ENCODE data around the gene CSMD2.

Gene CSMD2

DNA sequence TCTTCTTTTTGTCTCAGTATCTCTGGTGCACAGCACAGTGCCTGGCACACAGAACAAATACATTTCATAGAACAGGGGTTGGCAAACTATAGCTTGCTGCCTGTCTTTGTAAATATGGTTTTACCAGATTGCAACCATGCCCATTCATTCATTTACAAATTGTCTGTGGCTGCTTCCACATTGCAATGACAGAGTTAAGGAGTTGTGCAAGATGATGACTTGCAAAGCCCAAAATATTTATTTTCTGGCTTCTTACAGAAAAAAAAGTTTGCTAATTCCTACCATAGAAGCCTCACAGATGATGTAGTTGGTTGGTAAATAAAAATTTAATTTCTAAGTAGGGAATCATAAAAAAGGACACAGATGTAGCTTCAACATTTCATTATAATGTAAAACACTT, 312.3 kb downstream of the CSMD2 start:
- ATAC-seq, result no peak
- DNase-seq, result no peak

DNA sequence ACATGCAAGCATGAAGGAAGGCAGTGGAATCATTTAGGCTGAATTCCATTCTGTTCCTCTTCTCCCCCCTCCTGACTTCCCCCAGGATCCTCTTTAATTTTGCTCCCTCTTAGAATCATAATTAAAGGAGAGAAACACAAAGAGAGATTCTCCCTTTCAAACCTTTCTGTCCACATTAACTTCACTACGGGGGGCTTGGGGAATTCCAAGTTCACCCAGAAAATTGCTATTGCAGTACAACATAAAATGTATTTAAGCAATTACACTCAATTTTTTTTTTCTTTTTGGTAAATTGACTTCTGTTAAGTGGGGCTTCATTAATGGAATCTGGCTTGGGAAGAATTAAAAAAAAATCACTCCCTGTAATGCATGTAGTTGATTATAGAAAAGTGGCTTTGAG, 314.5 kb downstream of the CSMD2 start:
- DNase-seq, result no peak
- no peak for ATAC-seq

DNA sequence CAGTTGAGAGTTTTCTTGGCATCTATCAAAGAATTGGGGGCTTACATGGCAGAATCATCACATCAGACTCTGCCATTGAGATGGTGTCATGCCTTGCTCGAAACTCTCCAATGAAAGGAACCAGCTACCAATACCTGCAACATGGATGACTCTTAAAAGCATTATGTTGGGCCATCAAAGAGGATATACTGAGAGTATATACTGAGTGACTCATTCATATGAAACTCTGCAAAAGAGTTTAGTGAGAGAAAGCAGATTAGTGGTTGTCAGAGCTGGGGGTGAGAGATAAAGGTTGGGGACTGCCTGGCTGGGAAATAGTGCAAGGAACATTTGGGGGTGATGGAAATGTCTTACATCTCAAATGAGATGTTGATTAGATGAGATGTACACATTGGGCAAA, 315.8 kb downstream of the CSMD2 start:
- no peak for DNase-seq
- ATAC-seq, result no peak

DNA sequence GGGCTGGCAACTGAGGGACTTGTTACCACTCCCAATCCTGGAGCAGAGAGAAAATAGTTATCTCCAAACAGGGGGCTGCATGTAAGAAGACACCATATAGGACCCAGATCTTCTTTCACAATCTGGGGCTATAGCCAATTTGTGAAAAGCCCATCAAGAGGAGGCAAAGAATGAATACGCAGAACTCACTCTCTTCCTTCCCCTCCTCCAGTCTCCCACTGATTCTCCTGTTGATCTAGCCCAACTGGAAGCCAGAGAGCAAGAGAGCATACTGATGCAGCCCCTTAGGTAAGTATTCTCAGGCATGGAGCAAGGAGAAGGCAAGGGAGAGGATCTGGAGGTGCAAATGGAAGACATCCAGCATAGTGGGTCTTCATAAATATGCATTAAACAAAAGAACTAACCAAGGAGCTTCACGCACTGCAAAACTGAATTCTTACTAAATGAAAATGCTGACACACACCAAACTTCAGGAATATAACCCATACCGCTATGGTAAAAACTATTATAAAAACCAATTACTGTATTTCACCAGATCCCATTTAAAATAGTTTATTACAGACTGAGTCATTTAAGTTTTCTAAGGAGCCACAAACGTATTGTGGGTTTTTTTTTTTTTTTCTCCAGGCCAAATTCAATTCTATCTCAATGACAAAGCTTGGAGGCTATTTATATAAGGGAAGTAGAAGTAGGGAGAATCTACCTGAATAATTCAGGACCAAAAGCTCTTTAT, 316.7 kb downstream of the CSMD2 start:
- DNase-seq (no peak), ATAC-seq (no peak)

DNA sequence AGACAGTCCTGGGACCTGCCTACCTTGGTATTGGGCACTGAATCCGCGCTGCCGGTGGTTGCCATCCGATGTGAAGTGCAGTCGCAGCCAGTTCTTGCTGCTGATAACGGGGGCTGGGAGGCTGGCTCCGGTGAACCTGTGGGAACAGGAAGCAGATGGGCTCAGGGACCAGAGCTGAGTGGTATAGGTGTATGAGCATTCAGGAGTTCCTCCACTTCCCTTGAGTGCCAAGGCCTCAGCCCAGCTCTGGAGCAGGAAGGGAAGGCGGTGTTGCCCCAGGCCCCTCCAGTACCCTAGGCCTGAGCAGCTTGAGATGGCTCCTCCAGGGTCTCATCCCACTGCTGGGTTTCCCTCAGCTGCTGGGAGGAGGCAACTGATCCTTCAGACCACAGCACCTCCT, 318.2 kb downstream of the CSMD2 start:
- DNase-seq, result no peak
- no peak for ATAC-seq

DNA sequence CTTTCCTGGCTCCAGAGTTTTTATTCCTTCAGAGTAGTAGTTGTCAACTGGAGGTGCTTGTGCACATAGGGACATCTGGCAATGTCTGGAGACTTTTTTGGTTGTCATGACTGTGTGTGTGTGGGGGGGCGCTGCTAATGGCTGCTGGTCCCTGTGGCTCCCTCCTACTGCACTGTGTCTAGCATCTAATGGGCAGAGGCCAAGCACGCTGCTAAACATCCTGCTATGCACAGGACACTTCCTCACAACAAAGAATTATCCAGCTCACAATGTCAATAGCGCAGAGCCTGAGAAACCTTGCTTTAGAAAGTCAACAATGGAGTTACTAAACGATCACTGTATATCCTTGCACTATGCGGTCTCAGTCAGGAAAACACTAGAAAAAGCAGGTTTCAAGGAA, 320.9 kb downstream of the CSMD2 start:
- ATAC-seq, result no peak
- no peak for DNase-seq

DNA sequence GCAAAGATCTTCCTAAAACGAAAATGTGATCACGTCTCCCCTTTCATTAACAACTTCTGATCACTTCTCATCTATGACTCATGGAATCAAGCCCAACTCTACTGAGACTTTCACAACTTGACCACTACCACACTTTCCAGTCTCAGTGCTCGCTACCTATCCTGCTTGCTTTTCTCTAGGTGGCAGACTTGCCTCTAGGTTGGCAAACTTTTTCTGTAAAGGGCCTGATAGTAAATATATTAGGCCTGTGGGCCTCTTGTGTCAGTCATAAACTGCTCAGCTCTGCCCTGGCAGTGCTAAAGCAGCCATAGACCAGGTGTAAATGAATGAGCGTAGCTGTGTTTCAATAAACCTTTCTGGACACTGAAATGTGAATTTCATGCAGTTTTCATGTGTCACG, 322.7 kb downstream of the CSMD2 start:
- ATAC-seq (no peak), DNase-seq (no peak)

DNA sequence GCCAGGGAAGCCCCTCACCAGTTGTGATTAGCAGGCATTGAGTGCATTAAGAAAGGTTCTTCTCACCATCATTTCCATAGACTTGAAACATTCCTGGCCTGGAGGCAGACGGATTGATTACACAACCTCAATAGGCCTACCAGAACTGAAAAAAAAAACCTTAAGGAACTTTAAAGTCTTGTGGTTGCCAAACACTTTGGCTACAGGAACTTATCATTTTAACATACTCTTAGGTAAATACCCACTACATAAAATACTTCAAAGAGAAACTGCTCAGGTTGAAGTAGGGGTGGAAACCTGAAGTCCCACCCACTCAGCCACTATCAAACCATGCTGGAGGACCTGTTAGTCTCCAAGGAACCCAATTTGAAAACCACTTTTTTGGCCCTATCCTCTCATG, 323.5 kb downstream of the CSMD2 start:
- ATAC-seq (no peak), DNase-seq (no peak)

DNA sequence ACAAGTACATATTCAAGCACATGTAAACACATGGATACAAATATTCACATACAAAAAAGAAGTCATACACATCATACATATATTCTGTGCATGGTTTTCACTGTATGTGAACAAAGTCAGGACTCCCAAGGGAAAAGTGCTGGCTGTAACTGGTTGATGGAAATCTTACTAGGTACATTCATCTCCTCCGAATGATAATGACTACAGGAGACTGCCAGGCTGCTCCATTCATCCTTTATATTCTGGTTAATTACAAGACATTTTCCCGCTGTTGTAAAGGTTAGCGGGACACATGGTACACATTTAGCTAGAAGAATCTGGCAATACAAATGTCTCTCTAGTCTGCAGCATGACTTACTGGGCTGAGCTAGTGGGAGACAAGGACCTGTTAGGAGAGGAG, 327.4 kb downstream of the CSMD2 start:
- ATAC-seq, result no peak
- DNase-seq, result no peak

DNA sequence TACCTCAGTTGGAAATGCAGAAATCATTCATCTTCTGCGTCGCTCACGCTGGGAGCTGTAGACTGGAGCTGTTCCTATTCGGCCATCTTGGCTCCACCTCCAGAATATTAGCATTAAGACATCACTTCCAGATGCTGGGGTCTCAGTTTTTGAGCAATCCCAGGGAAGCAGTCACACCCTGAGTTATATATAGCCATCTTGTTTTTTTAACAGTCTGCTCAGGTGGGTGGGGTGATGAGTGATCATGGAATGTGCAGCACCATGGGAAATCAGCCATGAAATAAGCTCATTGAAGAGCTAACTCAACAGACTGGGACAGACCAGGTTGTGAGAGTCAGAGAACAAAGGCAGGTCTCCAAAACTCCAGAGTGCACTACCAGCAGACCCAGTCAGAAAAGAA, 328.1 kb downstream of the CSMD2 start:
- ATAC-seq (no peak), DNase-seq (no peak)

DNA sequence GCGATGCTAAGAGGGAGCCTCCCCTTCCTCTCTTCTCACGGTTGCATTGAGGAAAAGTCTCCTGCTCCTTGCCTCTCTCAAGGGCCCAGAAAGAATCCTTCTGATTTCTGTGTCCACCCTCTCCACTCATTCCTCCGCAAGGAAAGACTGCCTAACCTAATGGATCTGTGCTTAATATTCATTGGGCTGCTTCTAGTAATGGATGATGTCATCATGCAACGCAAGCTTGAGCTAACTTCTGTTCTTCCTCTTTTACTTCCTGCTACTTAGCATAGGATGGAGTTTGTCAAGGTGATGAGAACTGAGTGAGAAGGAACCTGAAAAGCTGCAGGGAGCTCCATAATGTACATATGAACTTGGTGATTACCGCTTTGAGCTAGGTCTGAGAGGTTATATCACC, 336.4 kb downstream of the CSMD2 start:
- no peak for ATAC-seq
- no peak for DNase-seq

DNA sequence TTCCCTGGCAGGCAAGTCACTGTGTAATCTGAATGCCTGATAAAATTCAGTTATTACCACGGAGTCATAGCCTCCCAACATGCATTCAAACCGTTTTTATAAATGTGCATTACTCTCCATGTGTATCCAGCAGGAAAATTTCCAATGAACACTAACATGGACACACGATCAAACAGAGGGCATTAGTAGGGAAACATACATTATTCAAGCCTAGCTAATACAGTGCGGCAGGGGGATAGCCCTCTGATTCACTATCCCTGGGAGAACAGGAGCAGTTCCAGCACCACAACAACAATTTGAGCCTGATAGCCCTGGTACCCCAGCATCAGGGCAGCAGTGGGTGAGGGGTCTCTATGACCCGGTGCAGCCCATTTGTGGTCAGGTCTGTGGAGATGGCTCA, 337.0 kb downstream of the CSMD2 start:
- DNase-seq (no peak), ATAC-seq (no peak)

DNA sequence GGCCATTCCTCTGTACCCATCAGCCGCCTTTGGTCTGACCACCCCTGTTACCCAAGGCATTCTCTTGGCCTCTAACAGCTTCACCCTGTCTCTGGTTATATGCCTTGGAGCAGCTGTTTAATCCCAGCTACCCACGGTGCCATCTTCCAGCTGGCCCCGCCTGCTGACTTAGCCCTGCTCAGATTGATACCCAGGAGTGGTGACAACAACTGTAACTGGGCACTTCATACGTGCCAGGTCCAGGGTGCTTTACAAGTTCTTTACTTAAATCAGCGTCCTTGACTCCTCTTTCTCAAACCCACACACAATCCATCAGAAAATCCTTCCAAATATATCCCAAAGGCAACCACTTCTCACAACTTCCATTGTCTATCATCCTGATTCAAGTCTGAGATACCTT, 338.3 kb downstream of the CSMD2 start:
- no peak for DNase-seq
- no peak for ATAC-seq

DNA sequence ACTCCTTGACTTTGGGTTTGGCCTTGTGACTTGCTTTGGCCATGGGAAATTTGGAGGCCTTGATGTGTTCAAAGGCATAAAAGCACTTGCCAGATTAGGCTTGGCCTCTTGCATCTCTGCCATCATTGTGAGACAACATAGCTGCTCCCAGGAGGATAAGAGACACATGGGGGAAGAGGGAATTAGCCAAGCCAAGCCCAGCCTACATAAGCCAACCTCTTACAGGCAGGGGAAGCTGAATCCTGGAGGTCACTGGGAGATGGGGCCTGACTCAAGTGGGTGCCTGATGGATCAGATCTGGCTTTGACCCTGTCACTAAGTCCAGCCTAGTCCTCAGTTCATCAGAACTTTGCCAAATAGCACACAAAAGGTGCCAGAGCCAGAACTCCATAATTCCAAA, 338.7 kb downstream of the CSMD2 start:
- no peak for DNase-seq
- no peak for ATAC-seq

DNA sequence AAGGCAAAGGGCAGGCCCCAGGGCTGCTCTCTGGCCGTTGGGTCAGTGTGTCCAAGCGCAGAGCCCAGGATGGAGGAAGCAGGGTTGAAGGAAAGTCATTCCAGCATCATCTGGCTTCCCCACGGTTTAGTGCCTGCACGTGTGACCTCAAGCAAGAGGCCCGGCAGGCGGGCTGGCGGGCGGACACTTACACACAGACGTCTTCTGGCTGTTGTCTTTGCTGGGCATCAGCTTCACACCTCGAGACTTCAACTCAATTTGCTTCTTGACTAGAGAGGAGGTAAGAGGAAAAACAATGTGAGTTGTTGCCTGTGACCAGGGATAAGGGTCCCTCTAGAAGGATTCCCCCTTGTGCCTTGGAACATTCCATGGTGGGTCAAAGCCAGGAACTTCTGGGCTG, 339.5 kb downstream of the CSMD2 start:
- no peak for DNase-seq
- ATAC-seq, result no peak

DNA sequence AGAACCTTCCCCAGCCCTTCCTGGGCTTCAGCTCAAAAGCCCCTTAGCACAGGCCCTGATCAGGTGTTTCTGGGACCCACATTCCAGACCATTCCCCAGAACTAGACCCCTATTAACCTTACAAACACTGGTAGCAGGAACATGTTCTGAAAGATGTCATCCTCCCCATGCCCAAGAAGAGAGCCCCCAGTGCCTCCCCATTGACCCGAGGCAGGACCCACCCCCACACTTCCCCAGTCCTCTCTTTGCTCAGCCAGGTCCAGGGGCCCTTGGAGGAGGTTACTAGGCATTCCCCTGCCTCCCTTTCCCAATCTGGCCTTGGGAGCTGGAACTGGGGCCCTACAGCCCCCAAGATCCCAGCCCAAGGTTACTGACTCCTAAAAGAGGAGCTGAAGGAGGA, 340.1 kb downstream of the CSMD2 start:
- no peak for ATAC-seq

DNA sequence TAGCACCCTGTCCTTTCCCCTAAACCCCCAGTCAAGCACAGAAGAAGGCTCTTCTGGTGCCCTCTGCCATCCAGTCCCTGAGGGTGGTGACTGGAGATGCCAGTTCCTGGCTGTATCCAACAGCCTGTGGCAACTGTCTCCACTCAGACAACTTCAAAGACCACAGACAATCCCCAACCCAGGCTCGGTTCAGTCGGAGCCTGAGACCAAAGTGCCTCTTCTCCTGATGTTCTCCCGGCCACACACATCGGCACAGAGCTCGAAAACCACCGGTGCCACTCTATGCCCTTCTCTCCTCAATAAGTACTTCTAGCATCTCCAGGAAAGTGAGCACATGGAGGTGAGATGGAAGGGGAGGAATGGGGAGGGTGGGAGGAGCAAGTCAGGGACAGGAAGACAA, 340.7 kb downstream of the CSMD2 start:
- DNase-seq (no peak), ATAC-seq (no peak)

More for the DNA sequence above, 340.1 kb downstream of the CSMD2 start:
- no peak for DNase-seq

DNA sequence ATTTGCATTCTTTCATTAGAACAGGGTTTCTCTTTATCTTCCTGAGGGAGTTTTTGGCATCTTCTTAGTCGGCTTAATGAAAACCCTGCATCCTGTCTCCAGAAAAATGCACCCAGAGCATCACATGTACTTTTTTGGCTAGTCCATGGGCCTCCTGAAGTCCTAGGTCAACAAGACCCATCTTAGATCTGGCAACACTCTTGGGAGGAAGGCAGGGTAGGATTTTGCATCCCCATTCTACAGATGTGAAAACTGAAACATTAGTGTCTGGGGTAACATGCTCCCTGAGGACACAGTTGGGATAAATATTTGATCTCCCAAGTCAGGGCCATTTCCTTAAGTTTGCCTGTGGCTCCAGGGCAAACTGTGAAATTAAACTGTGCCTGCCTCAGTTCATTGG, 341.2 kb downstream of the CSMD2 start:
- ATAC-seq, result no peak
- DNase-seq, result no peak

DNA sequence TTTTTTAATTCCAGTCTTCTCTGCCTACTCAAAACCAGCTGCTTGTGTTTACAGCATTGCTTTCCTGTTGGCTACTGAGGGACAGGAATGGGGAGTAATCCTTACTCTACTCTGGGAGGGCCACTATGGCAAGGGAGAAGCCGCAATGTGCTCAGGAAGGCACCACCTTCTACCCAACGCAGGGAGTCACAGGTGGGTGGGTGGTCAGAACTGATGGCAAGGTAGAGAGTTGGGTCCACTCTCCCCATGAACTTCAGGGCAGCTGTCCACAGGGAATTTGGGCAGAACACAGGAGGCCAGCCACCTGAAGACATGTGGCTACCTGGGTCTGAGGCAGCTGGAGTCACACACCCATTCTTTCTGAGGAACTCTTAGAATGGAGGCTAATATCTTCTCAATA, 341.6 kb downstream of the CSMD2 start:
- ATAC-seq (no peak), DNase-seq (no peak)

DNA sequence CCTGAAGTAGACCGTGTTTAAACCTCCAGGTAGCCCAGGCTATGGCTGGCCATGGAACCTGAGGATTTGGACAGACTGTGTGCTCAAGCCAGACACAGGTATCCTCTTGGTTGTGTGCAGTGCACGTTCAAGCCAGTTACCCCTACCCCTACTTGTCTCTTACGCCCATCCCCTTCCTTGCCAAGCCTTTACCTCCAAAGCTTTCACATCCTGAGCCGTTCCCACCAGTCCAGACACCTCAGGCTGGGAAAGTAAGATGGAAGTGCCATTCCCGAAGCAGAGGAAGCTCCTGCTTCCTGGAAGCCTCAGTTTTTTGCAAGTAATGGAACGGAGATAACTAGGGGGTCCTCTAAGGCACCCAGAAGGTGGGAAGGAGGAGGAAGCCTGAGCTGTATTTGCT, 342.6 kb downstream of the CSMD2 start:
- ATAC-seq (no peak), DNase-seq (no peak)

DNA sequence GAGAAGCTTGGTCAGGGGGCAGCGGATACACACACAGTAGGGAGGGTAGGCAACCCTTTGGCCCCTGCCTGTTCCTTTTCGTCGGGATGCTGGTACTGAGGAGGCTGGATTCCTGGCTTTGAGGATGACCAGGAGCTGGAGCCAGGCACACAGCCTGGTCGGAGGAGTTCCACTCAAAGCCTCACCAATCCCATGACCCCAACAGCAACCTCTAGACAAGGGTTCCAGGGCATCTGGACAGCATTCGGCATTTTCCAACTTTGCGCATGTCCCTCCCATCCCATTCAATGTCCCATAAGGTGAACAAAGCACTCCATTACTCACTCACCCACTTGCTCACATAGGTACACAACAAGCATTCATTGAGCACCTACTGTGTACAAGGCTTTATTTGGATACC, 343.7 kb downstream of the CSMD2 start:
- no peak for ATAC-seq

DNA sequence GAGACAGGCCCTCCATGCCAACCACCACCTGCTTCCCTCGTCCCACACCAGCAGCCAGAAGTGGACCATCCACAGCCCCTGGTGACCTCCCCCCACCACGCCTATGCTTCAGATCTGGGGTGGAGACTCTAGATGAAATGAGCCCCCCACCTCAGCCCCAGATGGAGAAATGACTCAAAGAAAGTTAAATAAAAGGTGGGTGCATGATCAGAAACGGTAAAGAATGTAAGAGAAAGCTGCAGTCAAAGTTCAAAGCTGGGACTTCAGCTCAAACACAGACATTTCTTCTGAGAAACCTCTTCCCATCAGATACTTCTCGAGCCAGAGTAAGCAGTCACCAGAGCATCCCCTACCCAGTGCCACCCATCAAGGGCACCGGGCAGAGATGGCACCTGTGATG, 344.2 kb downstream of the CSMD2 start:
- no peak for DNase-seq
- no peak for ATAC-seq

More for the DNA sequence above, 343.7 kb downstream of the CSMD2 start:
- DNase-seq, result no peak

DNA sequence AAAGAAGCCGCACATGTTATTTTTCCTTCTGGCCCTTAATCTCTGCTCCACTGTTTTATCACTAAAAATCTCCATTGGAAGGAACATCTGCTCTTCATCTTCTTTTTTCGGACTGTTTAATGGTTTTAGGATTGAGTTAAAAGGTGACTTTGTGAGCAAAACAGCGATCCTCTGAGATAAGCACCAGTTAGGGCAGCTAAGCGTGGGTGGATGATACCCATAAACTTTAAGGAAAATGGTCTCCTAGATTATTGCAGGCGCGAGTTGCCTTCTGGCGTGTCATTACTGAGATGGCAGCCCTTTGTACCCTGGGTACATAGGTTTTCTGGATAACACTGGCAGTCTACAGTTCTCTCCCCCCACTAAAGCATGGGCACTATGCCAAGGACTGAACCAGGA, 345.1 kb downstream of the CSMD2 start:
- DNase-seq (no peak), ATAC-seq (no peak)

DNA sequence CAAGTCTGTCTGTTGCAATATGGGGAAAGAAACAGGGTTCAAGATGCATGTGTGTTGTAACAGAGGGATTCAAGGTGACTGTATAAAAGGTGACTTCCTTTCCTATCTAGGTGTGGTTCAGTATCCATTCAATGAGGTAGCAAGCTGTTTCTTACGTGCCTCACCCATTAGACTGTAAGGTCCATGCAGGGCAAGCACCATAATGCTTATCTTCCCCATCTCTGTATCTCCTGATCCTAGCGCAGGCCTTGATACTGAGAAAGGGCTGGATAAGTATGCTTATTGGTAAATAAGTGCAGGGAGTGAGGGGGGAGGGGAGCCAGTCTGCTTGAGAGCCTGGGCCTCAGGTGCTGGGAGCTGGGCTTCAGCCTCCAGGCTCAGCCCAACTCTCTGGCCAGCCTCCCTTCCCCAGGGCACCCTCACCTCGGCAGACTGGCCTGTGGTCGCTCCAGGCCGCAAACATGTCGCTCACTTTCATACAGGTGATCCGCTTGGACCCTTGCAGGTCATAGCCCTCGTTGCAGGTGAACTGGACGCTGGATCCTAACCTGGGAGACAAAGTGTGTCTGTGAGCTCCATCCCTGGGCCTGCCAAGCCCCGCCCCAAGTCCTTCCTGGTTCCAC, 345.6 kb downstream of the CSMD2 start:
- no peak for ATAC-seq
- no peak for DNase-seq
